HepG2 (cell line): ENCODE measurements around the gene ABCG2. TPM values are rescaled to one million over a fixed set of nuclear protein-coding genes. Genes with fewer than 3 reads are reported as not detected.

Experiments
- AHDC1 ChIP-seq: sonication (generic); formaldehyde crosslinking; IDR thresholded peaks from 2 replicates; pipeline ENCODE4 v1.5.1; 2020; ENCODE audit warnings: mild to moderate bottlenecking, missing genetic modification reagents, borderline replicate concordance
- ARID5B ChIP-seq: IDR thresholded peaks from 2 replicates; pipeline ENCODE4 v1.4.0; 2020; ENCODE audit warnings: mild to moderate bottlenecking, missing genetic modification reagents
- CREM ChIP-seq, 2 experiments: sonication (generic) in 1 of 2; formaldehyde crosslinking in 1 of 2; IDR thresholded peaks; 2 replicates each; pipeline versions ENCODE4 v1.4.0 to v1.6.1; 2016 to 2020; ENCODE audit warnings: antibody characterized with exemption in 1 of 2, mild to moderate bottlenecking in 1 of 2, missing genetic modification reagents in 1 of 2
- FIP1L1 ChIP-seq: fragments of 200-400 bp; formaldehyde crosslinking; IDR thresholded peaks from 2 replicates; pipeline ENCODE4 v1.6.1; 2018; ENCODE audit warnings: low read depth, mild to moderate bottlenecking, low read length, moderate library complexity, borderline replicate concordance; ENCODE audit not compliant: insufficient read depth
- HDAC1 ChIP-seq: sonication (generic); formaldehyde crosslinking; IDR thresholded peaks from 2 replicates; pipeline ENCODE4 v1.5.1; 2020; ENCODE audit warnings: mild to moderate bottlenecking, missing genetic modification reagents
- NAIF1 ChIP-seq: sonication (generic); formaldehyde crosslinking; IDR thresholded peaks from 2 replicates; pipeline ENCODE4 v1.5.0; 2020; ENCODE audit warnings: mild to moderate bottlenecking, missing genetic modification reagents, borderline replicate concordance
- NR2C2 ChIP-seq: sonication (generic); formaldehyde crosslinking; IDR thresholded peaks from 2 replicates; pipeline ENCODE4 v1.4.0; 2020; ENCODE audit warnings: missing genetic modification reagents, mild to moderate bottlenecking, moderate library complexity, borderline replicate concordance
- POLR2G ChIP-seq: fragments of 200-400 bp; formaldehyde crosslinking; IDR thresholded peaks from 2 replicates; pipeline ENCODE4 v1.6.1; 2018; ENCODE audit warnings: mild to moderate bottlenecking, low read depth, low read length, moderate library complexity
- THAP9 ChIP-seq: sonication (generic); formaldehyde crosslinking; IDR thresholded peaks from 2 replicates; pipeline ENCODE4; 2020; ENCODE audit warnings: missing genetic modification reagents, mild to moderate bottlenecking, borderline replicate concordance
- ZMAT3 ChIP-seq: sonication (generic); formaldehyde crosslinking; conservative IDR thresholded peaks from 2 replicates; pipeline ENCODE4 v1.7.0; 2021; ENCODE audit warnings: missing genetic modification reagents
- ZNF207 ChIP-seq: fragments of 450-650 bp; IDR thresholded peaks from 2 replicates; pipeline ENCODE4 v1.6.1; 2016; ENCODE audit warnings: antibody characterized with exemption, borderline replicate concordance
- ZNF276 ChIP-seq: sonication (generic); formaldehyde crosslinking; IDR thresholded peaks from 2 replicates; pipeline ENCODE4 v1.4.0; 2020; ENCODE audit warnings: mild to moderate bottlenecking, low read depth, missing genetic modification reagents
- ZNF768 ChIP-seq: sonication (generic); formaldehyde crosslinking; IDR thresholded peaks from 2 replicates; pipeline ENCODE4 v1.4.0; 2020; ENCODE audit warnings: missing genetic modification reagents
- polyA plus RNA-seq, 8 experiments: library from polyadenylated mRNA; depleted of rRNA in 3 of 8; stranded (reverse) in 7 of 8; unstranded in 1 of 8; fragments of >200 nt; fragmentation: Illumina TruSeq in 4 of 8; extraction: Trizol in 4 of 8; gene quantifications; 2 replicates each; pipeline versions ENCODE4 v1.2.1 to v1.2.3, GENCODE V29; 2011 to 2016; ENCODE audit warnings: low read depth in 4 of 8, missing spikeins in 1 of 8, mixed read lengths in 1 of 8; ENCODE audit not compliant: insufficient read depth in 1 of 8
- total RNA-seq, 5 experiments: library from RNA; depleted of rRNA; stranded (reverse); fragments of >200 nt; fragmentation: Illumina TruSeq; extraction: Trizol; gene quantifications; 2 replicates each; pipeline ENCODE4 v1.2.3, GENCODE V29; 2016; ENCODE audit warnings: low read depth in 1 of 5

ABCG2 gene
- total and polyA plus RNA-seq, 2 of the 13 experiments (the other 11 are each of a cell fraction or from before 2014, with no cell fraction given): 10.0 to 15.7 TPM

GRCh38 chr4:88159229-88159725 is 838 bp upstream of the ABCG2 start (continued):
- TF ChIP-seq AHDC1 (CRISPR knock-in tag): peak; percentile 56; the same call in 1 of the 2 replicates
- no peak for TF ChIP-seq ZNF768 (CRISPR knock-in tag)
- 0 out of 2 replicates have a peak, but pooled peaks have one; percentile 24 for TF ChIP-seq ARID5B (CRISPR knock-in tag)
- TF ChIP-seq THAP9 (CRISPR knock-in tag): 0 out of 2 replicates have a peak, but pooled peaks have one; percentile 42
- TF ChIP-seq HDAC1 (CRISPR knock-in tag): peak; percentile 49; the same call in 1 of the 2 replicates
- TF ChIP-seq NAIF1: no peak
- 0 out of 2 replicates have a peak, but pooled peaks have one; percentile 24 for TF ChIP-seq ZMAT3 (CRISPR knock-in tag)
- TF ChIP-seq CREM (IDR thresholded peaks at IDR 0.05): no peak
- 0 out of 2 replicates have a peak, but pooled peaks have one; percentile 6 for TF ChIP-seq CREM (CRISPR knock-in tag; IDR thresholded peaks at IDR 0.05)
- TF ChIP-seq NR2C2 (CRISPR knock-in tag): 0 out of 2 replicates have a peak, but pooled peaks have one; percentile 10
- no peak for TF ChIP-seq ZNF276 (CRISPR knock-in tag)
- TF ChIP-seq FIP1L1: no peak
- no peak for TF ChIP-seq ZNF207
- peak; percentile 6; the same call in 1 of the 2 replicates for TF ChIP-seq POLR2G
